GM18858 (cell line): ENCODE results near the gene ALS2.
"Not testable (repeated sequence)": the region's sequence is repeated elsewhere in the genome, so short reads cannot be mapped to it uniquely, and the experiment has no call there.

Experiments used
- ATAC-seq: cut with Tn5 transposase; IDR thresholded peaks from one replicate; pipeline ENCODE4 v1.9.1; 2021; ENCODE audit not compliant: unreplicated experiment

ALS2 gene

DNA sequence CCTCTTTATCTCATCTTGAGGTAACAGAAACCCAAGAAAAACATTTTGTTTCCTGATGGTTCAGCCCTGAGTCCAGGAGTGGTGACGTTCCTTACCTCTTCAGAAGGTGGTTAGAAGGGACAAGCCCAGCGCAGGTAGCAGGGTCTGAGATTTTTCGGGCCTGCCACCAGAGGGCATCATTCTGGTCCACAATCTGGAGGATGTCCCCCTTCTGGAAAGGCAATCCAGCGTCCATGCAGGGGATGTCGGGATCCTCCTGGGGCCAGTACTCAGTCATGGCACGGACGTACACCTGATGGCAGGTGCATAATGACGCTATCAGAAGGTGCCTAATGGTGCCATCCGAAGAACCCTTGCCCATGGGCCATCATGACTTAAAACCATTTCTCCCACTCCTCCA, 100.0 kb downstream of the ALS2 start:
- no peak for ATAC-seq

DNA sequence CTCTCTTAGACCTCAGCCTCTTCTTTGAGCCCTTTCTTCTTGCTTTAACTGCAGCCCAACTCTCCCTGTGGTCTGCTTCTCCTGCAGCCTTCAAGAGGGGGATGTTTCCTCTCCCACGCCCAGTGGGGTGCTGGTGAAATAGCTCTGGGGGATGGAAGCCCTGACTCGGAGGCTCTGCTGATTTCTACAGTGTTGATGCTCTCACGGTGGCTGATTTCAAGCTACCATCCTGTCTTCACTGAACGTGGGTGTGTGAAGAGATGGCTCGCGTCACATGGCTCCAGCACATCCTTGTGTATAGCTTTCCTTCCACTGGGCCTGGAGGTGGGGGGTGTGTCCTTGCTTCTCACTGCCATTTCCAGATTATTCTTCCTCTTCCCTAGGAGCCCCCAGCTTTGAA, 102.3 kb downstream of the ALS2 start:
- no peak for ATAC-seq

GRCh38 chr2:201675454-201675853, 105.3 kb downstream of the ALS2 start:
- ATAC-seq: no peak

GRCh38 chr2:201674794-201675193, 105.9 kb downstream of the ALS2 start:
- ATAC-seq: no peak

- ATAC-seq: no peak
Measured at GRCh38 chr2:201674298-201674697, 106.4 kb downstream of the ALS2 start.

DNA sequence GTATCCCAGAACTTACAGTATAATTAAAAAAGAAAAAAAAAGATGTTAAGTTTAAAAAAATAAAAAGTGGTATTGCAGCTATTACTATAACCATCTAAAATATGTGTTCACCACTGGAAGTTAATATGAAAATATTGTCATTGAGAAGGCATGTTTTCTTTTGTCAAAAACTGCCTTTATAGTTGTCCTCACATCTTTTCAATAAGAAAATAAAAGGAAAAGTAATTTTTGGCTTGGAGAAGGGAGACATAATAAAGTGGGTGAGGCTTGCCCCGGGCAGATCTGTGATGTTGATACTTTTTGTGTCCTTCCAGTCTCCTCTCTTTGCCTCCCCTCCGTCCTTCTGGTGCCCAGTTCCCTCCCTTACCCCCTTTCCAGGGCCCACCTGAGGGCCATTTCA, 107.2 kb downstream of the ALS2 start:
- ATAC-seq: no peak

GRCh38 chr2:201671205-201671604, 109.5 kb downstream of the ALS2 start:
- not testable (repeated sequence) for ATAC-seq

- ATAC-seq: no peak
Measured at GRCh38 chr2:201669865-201670264, 110.9 kb downstream of the ALS2 start.

DNA sequence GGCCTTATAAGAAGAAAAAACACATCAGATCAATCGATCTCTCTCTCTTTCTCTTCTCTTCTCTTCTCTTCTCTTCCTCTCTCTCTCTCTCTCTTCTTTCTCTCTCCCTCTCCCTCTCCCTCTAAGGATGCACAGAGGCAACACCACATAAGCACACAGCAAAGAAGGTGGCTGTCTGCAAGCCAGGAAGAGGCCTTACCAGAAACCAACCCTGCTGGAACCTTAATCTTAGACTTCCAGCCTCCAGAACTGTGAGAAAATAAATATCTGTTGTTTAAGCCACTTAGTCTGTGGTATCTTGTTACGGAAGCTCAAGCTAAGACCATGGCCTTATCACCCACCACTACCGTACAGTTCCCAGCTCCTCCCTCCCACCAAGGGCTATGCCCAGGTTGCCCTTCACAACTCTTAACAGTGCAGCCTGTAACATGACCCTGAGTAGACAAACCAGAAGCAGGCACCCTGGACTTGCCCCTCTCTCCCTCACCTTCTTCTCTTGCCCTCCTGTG, 112.3 kb downstream of the ALS2 start:
- ATAC-seq: no peak

GRCh38 chr2:201664334-201664733, 116.4 kb downstream of the ALS2 start:
- ATAC-seq: no peak

DNA sequence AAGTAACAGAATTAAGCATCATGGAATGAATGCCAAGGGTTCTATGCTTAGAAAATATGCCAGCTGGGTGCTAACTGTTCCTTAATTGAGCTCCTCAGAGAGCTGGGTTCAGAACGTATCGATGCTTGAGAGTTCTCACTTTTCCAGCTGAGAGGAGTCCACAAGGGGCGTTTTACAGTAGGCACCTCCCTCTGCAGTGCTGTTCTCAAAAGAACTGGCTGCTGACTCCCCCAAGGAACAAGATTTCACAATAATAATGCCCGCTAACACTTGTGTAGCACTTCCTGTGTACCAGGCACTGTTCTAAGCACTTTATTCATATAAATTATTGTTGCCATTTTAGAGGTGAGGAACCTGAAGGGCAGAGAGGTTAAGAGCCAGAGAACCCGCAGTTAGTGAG, 119.4 kb downstream of the ALS2 start:
- ATAC-seq: no peak

- ATAC-seq: no peak
Measured at GRCh38 chr2:201660293-201660895, 120.3 kb downstream of the ALS2 start.

DNA sequence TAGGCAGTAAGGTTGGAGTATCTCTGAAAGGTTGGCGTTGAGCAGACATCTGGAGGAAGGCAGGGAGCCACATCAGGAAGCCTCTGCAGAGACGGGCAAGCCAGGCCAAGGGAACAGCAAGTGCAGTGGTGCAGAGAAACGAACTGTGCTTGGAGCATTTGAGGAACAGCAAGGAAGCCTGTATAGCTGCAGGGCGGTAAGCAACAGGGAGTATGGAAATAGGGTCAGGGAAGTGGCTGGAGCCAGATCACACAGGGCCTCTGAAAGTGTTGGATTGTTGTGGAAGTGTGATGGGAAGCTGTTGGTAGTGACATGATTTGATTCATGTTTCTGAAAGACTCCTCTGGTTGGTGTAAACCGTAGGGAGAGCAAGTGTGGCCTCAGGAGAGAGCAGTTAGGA, 124.0 kb downstream of the ALS2 start:
- no peak for ATAC-seq

DNA sequence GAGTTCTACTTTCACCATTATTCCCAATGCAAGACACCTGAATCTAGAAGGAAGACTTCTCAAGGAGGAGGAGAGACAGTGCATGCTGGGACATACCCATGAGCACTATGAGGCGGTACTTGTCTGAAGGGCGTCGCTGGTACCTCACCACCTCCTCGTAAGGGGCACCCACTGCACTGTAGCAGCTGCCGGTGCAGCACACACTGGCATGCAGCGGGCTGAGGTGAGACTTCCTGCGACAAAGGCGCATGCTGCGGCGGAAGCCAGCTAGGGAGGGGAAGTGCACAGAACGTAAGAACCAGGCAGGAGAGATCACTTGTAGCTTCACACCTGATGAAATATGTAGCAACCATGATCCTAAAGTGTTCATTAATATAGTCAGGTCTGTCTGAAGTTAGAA, 124.6 kb downstream of the ALS2 start:
- no peak for ATAC-seq

GRCh38 chr2:201654616-201655384, 125.9 kb downstream of the ALS2 start:
- no peak for ATAC-seq

GRCh38 chr2:201653221-201653620, 127.5 kb downstream of the ALS2 start:
- no peak for ATAC-seq
